HepG2 (cell line): ENCODE data around the gene ALPL. TPM values are rescaled to one million over a fixed set of nuclear protein-coding genes. Genes with fewer than 3 reads are reported as not detected.

Experiments
- BRCA1 ChIP-seq: sonication (generic); formaldehyde crosslinking; IDR thresholded peaks from 2 replicates; pipeline ENCODE4 v1.4.0; 2020; ENCODE audit warnings: missing genetic modification reagents
- CBX5 ChIP-seq: sonication (generic); formaldehyde crosslinking; IDR thresholded peaks from 2 replicates; pipeline ENCODE4 v1.4.0; 2020; ENCODE audit warnings: missing genetic modification reagents, borderline replicate concordance
- CTCF ChIP-seq: sonication (generic); formaldehyde crosslinking; IDR thresholded peaks from 2 replicates; pipeline ENCODE4 v1.5.0; 2020; ENCODE audit warnings: mild to moderate bottlenecking, missing genetic modification reagents, moderate library complexity
- GMEB2 ChIP-seq: IDR thresholded peaks from 2 replicates; pipeline ENCODE4 v1.6.1; 2016; ENCODE audit warnings: missing biosample characterization, missing genetic modification reagents, low read depth
- IRF9 ChIP-seq: sonication (generic); formaldehyde crosslinking; IDR thresholded peaks from 2 replicates; pipeline ENCODE4 v1.8.0; 2022; ENCODE audit warnings: missing genetic modification reagents, mild to moderate bottlenecking, borderline replicate concordance
- MYNN ChIP-seq: sonication (generic); formaldehyde crosslinking; IDR thresholded peaks from 2 replicates; pipeline ENCODE4 v1.4.0; 2020; ENCODE audit warnings: mild to moderate bottlenecking, low read depth, missing genetic modification reagents
- RFXAP ChIP-seq: sonication (generic); formaldehyde crosslinking; IDR thresholded peaks from 2 replicates; pipeline ENCODE4 v1.4.0; 2020; ENCODE audit warnings: missing genetic modification reagents, borderline replicate concordance
- SRSF9 ChIP-seq: fragments of 200-400 bp; formaldehyde crosslinking; IDR thresholded peaks from 2 replicates; pipeline ENCODE4 v1.6.1; 2018; ENCODE audit warnings: borderline replicate concordance, mild to moderate bottlenecking, low read depth, low read length; ENCODE audit not compliant: insufficient read depth, poor library complexity, severe bottlenecking
- ZNF547 ChIP-seq: sonication (generic); formaldehyde crosslinking; IDR thresholded peaks from 2 replicates; pipeline ENCODE4 v1.5.1; 2020; ENCODE audit warnings: mild to moderate bottlenecking, missing genetic modification reagents
- polyA plus RNA-seq, 8 experiments: library from polyadenylated mRNA; depleted of rRNA in 3 of 8; stranded (reverse) in 7 of 8; unstranded in 1 of 8; fragments of >200 nt; fragmentation: Illumina TruSeq in 4 of 8; extraction: Trizol in 4 of 8; gene quantifications; 2 replicates each; pipeline versions ENCODE4 v1.2.1 to v1.2.3, GENCODE V29; 2011 to 2016; ENCODE audit warnings: low read depth in 4 of 8, missing spikeins in 1 of 8, mixed read lengths in 1 of 8; ENCODE audit not compliant: insufficient read depth in 1 of 8
- total RNA-seq, 5 experiments: library from RNA; depleted of rRNA; stranded (reverse); fragments of >200 nt; fragmentation: Illumina TruSeq; extraction: Trizol; gene quantifications; 2 replicates each; pipeline ENCODE4 v1.2.3, GENCODE V29; 2016; ENCODE audit warnings: low read depth in 1 of 5
- TF ChIP-seq, protein P1 (sequence below), 2 experiments: fragments of 450-650 bp in 1 of 2; sonication (generic) in 1 of 2; formaldehyde crosslinking; IDR thresholded peaks; 2 replicates each; pipeline versions ENCODE4 v1.5.0 to v1.8.0; 2020 to 2022; ENCODE audit warnings: mild to moderate bottlenecking in 1 of 2, missing genetic modification reagents in 1 of 2
- TF ChIP-seq, protein P2 (sequence below): sonication (generic); formaldehyde crosslinking; IDR thresholded peaks from 2 replicates; pipeline ENCODE4 v1.4.0; 2020; ENCODE audit warnings: missing genetic modification reagents
- TF ChIP-seq, protein P3 (sequence below): sonication (generic); formaldehyde crosslinking; IDR thresholded peaks from 2 replicates; pipeline ENCODE4 v1.5.0; 2020; ENCODE audit warnings: missing genetic modification reagents

Gene ALPL
- total and polyA plus RNA-seq, 2 of the 13 experiments (the other 11 are each of a cell fraction or from before 2014, with no cell fraction given): 0.12 TPM; not detected in 1

DNA sequence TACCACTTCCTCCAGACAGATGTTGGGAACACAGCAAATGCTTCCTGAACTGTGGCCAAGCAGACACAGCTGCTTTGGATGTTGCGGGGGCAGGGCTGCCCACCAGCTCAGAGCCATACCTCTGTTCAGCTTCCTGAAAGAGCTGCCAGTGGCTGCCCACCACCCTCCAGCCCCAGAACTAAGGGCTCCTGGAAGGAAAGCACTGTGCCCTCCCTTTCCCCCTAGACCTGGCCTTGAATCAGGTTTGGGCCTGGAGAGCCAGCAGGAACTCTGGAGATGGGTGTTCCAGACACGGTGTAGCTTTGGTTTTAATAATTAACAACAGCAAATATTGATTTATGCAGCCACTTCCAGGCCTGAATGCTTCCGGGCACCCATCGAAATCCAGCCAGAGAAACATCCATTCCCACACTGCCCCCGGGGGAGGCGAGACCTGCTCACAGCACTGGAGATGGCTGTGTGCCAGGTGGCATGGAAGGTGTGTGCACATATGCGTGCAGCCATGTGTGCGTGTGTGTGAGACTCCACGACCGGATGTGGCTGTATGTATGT is 114.3 kb downstream of the ALPL start (continued):
- TF ChIP-seq, protein P1, sequence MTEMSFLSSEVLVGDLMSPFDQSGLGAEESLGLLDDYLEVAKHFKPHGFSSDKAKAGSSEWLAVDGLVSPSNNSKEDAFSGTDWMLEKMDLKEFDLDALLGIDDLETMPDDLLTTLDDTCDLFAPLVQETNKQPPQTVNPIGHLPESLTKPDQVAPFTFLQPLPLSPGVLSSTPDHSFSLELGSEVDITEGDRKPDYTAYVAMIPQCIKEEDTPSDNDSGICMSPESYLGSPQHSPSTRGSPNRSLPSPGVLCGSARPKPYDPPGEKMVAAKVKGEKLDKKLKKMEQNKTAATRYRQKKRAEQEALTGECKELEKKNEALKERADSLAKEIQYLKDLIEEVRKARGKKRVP (CRISPR knock-in tag; IDR thresholded peaks at IDR 0.05): 0 out of 4 replicates have a peak, but pooled peaks of 1 of the 2 experiments have one; percentile 49
- TF ChIP-seq BRCA1 (CRISPR knock-in tag): no peak
- TF ChIP-seq RFXAP (CRISPR knock-in tag): no peak
- TF ChIP-seq MYNN: no peak
- TF ChIP-seq CTCF (CRISPR knock-in tag): peak; percentile 38
- TF ChIP-seq CBX5 (CRISPR knock-in tag): peak; percentile 25; the same call in 1 of the 2 replicates
- TF ChIP-seq GMEB2 (CRISPR knock-in tag): no peak
- TF ChIP-seq, protein P2, sequence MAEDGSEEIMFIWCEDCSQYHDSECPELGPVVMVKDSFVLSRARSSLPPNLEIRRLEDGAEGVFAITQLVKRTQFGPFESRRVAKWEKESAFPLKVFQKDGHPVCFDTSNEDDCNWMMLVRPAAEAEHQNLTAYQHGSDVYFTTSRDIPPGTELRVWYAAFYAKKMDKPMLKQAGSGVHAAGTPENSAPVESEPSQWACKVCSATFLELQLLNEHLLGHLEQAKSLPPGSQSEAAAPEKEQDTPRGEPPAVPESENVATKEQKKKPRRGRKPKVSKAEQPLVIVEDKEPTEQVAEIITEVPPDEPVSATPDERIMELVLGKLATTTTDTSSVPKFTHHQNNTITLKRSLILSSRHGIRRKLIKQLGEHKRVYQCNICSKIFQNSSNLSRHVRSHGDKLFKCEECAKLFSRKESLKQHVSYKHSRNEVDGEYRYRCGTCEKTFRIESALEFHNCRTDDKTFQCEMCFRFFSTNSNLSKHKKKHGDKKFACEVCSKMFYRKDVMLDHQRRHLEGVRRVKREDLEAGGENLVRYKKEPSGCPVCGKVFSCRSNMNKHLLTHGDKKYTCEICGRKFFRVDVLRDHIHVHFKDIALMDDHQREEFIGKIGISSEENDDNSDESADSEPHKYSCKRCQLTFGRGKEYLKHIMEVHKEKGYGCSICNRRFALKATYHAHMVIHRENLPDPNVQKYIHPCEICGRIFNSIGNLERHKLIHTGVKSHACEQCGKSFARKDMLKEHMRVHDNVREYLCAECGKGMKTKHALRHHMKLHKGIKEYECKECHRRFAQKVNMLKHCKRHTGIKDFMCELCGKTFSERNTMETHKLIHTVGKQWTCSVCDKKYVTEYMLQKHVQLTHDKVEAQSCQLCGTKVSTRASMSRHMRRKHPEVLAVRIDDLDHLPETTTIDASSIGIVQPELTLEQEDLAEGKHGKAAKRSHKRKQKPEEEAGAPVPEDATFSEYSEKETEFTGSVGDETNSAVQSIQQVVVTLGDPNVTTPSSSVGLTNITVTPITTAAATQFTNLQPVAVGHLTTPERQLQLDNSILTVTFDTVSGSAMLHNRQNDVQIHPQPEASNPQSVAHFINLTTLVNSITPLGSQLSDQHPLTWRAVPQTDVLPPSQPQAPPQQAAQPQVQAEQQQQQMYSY (CRISPR knock-in tag): no peak
- no peak for TF ChIP-seq SRSF9
- TF ChIP-seq ZNF547 (CRISPR knock-in tag): no peak
- TF ChIP-seq, protein P3, sequence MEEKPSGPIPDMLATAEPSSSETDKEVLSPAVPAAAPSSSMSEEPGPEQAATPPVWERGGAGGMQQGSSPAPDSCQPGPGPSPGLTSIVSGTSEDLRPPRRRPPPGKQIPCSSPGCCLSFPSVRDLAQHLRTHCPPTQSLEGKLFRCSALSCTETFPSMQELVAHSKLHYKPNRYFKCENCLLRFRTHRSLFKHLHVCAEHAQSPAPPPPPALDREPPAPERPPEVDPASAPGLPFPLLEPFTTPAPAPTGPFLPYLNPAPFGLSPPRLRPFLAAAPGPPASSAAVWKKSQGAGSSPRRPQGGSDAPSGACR (CRISPR knock-in tag): no peak
- TF ChIP-seq IRF9 (CRISPR knock-in tag): no peak
